ENCODE results near the gene MAGED4B.
"Not testable (repeated sequence)": the region's sequence is repeated elsewhere in the genome, so short reads cannot be mapped to it uniquely, and the experiment has no call there.

MAGED4B gene, protein sequence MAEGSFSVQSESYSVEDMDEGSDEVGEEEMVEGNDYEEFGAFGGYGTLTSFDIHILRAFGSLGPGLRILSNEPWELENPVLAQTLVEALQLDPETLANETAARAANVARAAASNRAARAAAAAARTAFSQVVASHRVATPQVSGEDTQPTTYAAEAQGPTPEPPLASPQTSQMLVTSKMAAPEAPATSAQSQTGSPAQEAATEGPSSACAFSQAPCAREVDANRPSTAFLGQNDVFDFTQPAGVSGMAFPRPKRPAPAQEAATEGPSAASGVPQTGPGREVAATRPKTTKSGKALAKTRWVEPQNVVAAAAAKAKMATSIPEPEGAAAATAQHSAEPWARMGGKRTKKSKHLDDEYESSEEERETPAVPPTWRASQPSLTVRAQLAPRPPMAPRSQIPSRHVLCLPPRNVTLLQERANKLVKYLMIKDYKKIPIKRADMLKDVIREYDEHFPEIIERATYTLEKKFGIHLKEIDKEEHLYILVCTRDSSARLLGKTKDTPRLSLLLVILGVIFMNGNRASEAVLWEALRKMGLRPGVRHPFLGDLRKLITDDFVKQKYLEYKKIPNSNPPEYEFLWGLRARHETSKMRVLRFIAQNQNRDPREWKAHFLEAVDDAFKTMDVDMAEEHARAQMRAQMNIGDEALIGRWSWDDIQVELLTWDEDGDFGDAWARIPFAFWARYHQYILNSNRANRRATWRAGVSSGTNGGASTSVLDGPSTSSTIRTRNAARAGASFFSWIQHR

GRCh38 chrX:52068666-52069640 is at the start of gene MAGED4B:
Gene MAGED4B, minus strand, starts transcription at chrX:52069183. Its CDS starts 1,011 bp downstream, at chrX:52068172.
- H2AFZ ChIP-seq (ENCODE audit: low read depth, low read length); H3K4me2 ChIP-seq (ENCODE audit: low read length); H4K20me1 ChIP-seq (ENCODE audit: insufficient read depth, low read length); H3K9me3 ChIP-seq (ENCODE audit: insufficient read depth, low read length); H3K4me1 ChIP-seq (ENCODE audit: low read length); H3K9ac ChIP-seq (ENCODE audit: low read length); H3K27me3 ChIP-seq (ENCODE audit: low read depth, low read length); H3K4me3 ChIP-seq (ENCODE audit: low read length); H3K79me2 ChIP-seq (ENCODE audit: low read length); H3K36me3 ChIP-seq (replicated peaks; ENCODE audit: low read depth, low read length); H3K27ac ChIP-seq (ENCODE audit: low read length): not testable (repeated sequence)

GRCh38 chrX:52118262-52118661 is 49.3 kb upstream of the MAGED4B start:
- H3K9me3 ChIP-seq (ENCODE audit: insufficient read depth, low read length), result no peaks in the 10 kb centered on the region
- H3K4me1 ChIP-seq (ENCODE audit: low read length), result no peaks in the 10 kb centered on the region
- H3K27ac ChIP-seq (ENCODE audit: low read length), result no peak overlapping the region
- H3K4me3 ChIP-seq (ENCODE audit: low read length), result no peak overlapping the region
- H3K27me3 ChIP-seq (ENCODE audit: low read depth, low read length), result no peaks in the 10 kb centered on the region
- H3K36me3 ChIP-seq (replicated peaks; ENCODE audit: low read depth, low read length), result no peaks in the 10 kb centered on the region
- H3K4me2 ChIP-seq (ENCODE audit: low read length), result no peak overlapping the region
- H3K79me2 ChIP-seq (ENCODE audit: low read length), result no peaks in the 10 kb centered on the region
- TF ChIP-seq EZH2phosphoT487 (IDR thresholded peaks at IDR 0.05; ENCODE audit: low read depth), result no peak
- TF ChIP-seq, protein P1, sequence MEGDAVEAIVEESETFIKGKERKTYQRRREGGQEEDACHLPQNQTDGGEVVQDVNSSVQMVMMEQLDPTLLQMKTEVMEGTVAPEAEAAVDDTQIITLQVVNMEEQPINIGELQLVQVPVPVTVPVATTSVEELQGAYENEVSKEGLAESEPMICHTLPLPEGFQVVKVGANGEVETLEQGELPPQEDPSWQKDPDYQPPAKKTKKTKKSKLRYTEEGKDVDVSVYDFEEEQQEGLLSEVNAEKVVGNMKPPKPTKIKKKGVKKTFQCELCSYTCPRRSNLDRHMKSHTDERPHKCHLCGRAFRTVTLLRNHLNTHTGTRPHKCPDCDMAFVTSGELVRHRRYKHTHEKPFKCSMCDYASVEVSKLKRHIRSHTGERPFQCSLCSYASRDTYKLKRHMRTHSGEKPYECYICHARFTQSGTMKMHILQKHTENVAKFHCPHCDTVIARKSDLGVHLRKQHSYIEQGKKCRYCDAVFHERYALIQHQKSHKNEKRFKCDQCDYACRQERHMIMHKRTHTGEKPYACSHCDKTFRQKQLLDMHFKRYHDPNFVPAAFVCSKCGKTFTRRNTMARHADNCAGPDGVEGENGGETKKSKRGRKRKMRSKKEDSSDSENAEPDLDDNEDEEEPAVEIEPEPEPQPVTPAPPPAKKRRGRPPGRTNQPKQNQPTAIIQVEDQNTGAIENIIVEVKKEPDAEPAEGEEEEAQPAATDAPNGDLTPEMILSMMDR (IDR thresholded peaks at IDR 0.05; ENCODE audit: low read depth, low read length), result no peak
- H3K9ac ChIP-seq (ENCODE audit: low read length), result no peak overlapping the region
- no peak overlapping the region for H2AFZ ChIP-seq (ENCODE audit: low read depth, low read length)
- no peaks in the 10 kb centered on the region for H4K20me1 ChIP-seq (ENCODE audit: insufficient read depth, low read length)

GRCh38 chrX:52082578-52082977 is 13.6 kb upstream of the MAGED4B start:
- H3K27me3 ChIP-seq (ENCODE audit: low read depth, low read length), result no peaks in the 10 kb centered on the region
- H4K20me1 ChIP-seq (ENCODE audit: insufficient read depth, low read length), result no peaks in the 10 kb centered on the region
- no peak overlapping the region for H3K4me2 ChIP-seq (ENCODE audit: low read length)
- H3K27ac ChIP-seq (ENCODE audit: low read length), result no peak overlapping the region
- peaks cover 4% of the 10 kb centered on the region; the same call in 1 of the 2 replicates for H3K4me1 ChIP-seq (ENCODE audit: low read length)
- H3K9ac ChIP-seq (ENCODE audit: low read length), result no peak overlapping the region
- H3K4me3 ChIP-seq (ENCODE audit: low read length), result no peak overlapping the region
- H2AFZ ChIP-seq (ENCODE audit: low read depth, low read length), result no peak overlapping the region
- TF ChIP-seq, protein P1 (IDR thresholded peaks at IDR 0.05; ENCODE audit: low read depth, low read length), result no peak
- TF ChIP-seq EZH2phosphoT487 (IDR thresholded peaks at IDR 0.05; ENCODE audit: low read depth), result no peak
- no peaks in the 10 kb centered on the region for H3K36me3 ChIP-seq (replicated peaks; ENCODE audit: low read depth, low read length)
- no peaks in the 10 kb centered on the region for H3K9me3 ChIP-seq (ENCODE audit: insufficient read depth, low read length)
- no peaks in the 10 kb centered on the region for H3K79me2 ChIP-seq (ENCODE audit: low read length)

DNA sequence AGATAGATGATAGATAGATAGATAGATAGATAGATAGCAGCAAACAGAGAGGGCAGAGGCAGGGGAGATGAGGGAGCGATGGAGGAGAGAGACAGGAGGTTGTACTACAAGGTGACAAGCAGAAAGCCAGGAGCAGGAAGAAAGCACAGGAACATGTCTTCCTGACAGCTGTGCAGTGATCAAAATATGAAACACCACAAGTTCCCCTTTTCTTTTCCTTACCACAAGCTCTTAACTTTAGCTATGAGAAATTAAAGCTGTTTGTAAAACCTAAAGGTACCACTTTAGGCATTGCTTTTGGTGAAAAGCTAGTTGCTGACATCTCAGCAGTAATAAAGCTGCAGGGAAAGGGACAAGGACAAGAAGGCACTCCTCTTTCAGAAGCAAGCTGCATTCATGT is 9.1 kb upstream of the MAGED4B start:
- peaks cover 4% of the 10 kb centered on the region; the same call in 1 of the 2 replicates for H3K4me1 ChIP-seq (ENCODE audit: low read length)
- no peaks in the 10 kb centered on the region for H3K36me3 ChIP-seq (replicated peaks; ENCODE audit: low read depth, low read length)
- no peaks in the 10 kb centered on the region for H3K9me3 ChIP-seq (ENCODE audit: insufficient read depth, low read length)
- TF ChIP-seq, protein P1 (IDR thresholded peaks at IDR 0.05; ENCODE audit: low read depth, low read length), result no peak
- no peak for TF ChIP-seq EZH2phosphoT487 (IDR thresholded peaks at IDR 0.05; ENCODE audit: low read depth)
- H2AFZ ChIP-seq (ENCODE audit: low read depth, low read length), result no peak overlapping the region
- H3K27me3 ChIP-seq (ENCODE audit: low read depth, low read length), result no peaks in the 10 kb centered on the region
- H4K20me1 ChIP-seq (ENCODE audit: insufficient read depth, low read length), result no peaks in the 10 kb centered on the region
- no peak overlapping the region for H3K4me2 ChIP-seq (ENCODE audit: low read length)
- no peak overlapping the region for H3K4me3 ChIP-seq (ENCODE audit: low read length)
- H3K27ac ChIP-seq (ENCODE audit: low read length), result no peak overlapping the region
- H3K79me2 ChIP-seq (ENCODE audit: low read length), result no peaks in the 10 kb centered on the region
- H3K9ac ChIP-seq (ENCODE audit: low read length), result no peak overlapping the region

DNA sequence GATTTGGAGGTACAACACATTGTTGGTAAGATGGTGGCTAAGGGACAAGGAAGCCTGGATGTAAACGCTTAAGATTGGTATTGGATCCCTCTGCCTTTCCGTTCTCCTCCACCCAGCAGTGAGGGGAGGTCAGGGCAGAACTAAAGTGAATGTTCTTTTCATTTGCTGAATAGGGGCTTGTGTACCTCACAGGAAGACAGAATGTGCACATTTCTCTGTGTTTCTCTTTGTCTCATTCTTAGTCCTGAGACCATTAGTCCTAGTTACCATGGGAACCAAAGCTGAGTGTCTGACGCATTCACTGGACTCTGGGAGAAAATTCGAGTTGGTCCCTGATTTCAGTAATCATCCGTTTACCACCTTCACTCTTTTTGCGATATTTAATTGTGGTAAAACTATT is 26.7 kb downstream of the MAGED4B start:
- H3K36me3 ChIP-seq (replicated peaks; ENCODE audit: low read depth, low read length); H3K4me1 ChIP-seq (ENCODE audit: low read length); H3K9me3 ChIP-seq (ENCODE audit: insufficient read depth, low read length); H3K27ac ChIP-seq (ENCODE audit: low read length); H2AFZ ChIP-seq (ENCODE audit: low read depth, low read length); H3K9ac ChIP-seq (ENCODE audit: low read length); H4K20me1 ChIP-seq (ENCODE audit: insufficient read depth, low read length); H3K4me2 ChIP-seq (ENCODE audit: low read length); H3K79me2 ChIP-seq (ENCODE audit: low read length); H3K27me3 ChIP-seq (ENCODE audit: low read depth, low read length); H3K4me3 ChIP-seq (ENCODE audit: low read length): not testable (repeated sequence)

Data from OCI-LY3 (cell line).